HL-60 (cell line): ENCODE results near the gene MAP3K5.

Experiments used
- DNase-seq, 2 experiments: peaks; one replicate each; pipeline ENCODE4 v3.0.0-alpha.2; 2010 to 2020; ENCODE audit warnings: low read depth in 1 of 2, low spot score in 1 of 2
- H3K27ac ChIP-seq: fragments of 250-450 bp; sonication (Bioruptor Pico); replicated peaks from 2 replicates; pipeline ENCODE4 v1.5.1; 2020; ENCODE audit warnings: mild to moderate bottlenecking, moderate library complexity
- H3K27me3 ChIP-seq: fragments of 250-450 bp; sonication (Bioruptor Pico); 2 replicates; pipeline ENCODE4 v1.5.1; 2021; ENCODE audit warnings: mild to moderate bottlenecking, moderate library complexity; ENCODE audit not compliant: insufficient read depth, poor library complexity, severe bottlenecking
- H3K4me3 ChIP-seq: replicated peaks from 2 replicates; pipeline ENCODE4 v1.5.1; 2011; ENCODE audit warnings: mild to moderate bottlenecking, control low read depth, low read length; ENCODE audit not compliant: insufficient read depth
- GABPA ChIP-seq: IDR thresholded peaks from 2 replicates; pipeline ENCODE4 v1.6.1; 2012; ENCODE audit warnings: low read depth
- POLR2AphosphoS5 ChIP-seq: IDR thresholded peaks from 2 replicates; pipeline ENCODE4 v1.6.1; 2012; ENCODE audit warnings: low read depth
- REST ChIP-seq: IDR thresholded peaks from 2 replicates; pipeline ENCODE4 v1.6.1; 2012; ENCODE audit warnings: low read depth; ENCODE audit not compliant: insufficient replicate concordance
- SPI1 ChIP-seq: IDR thresholded peaks from 2 replicates; pipeline ENCODE4 v1.6.1; 2012; ENCODE audit warnings: low read depth, mild to moderate bottlenecking, borderline replicate concordance
- TF ChIP-seq, protein P1 (sequence below): IDR thresholded peaks from one replicate; pipeline ENCODE4 v1.5.1; 2011; ENCODE audit warnings: low read length, control low read depth, inconsistent platforms; ENCODE audit not compliant: insufficient read depth

Gene MAP3K5

GRCh38 chr6:136669299-136669699, 123.0 kb downstream of the MAP3K5 start:
- no peak for DNase-seq
- Histone ChIP-seq H3K27me3 (no peaks in the 10 kb centered on the region), H3K4me3 (no peak overlapping the region), H3K27ac (no peak overlapping the region)
- TF ChIP-seq, protein P1, sequence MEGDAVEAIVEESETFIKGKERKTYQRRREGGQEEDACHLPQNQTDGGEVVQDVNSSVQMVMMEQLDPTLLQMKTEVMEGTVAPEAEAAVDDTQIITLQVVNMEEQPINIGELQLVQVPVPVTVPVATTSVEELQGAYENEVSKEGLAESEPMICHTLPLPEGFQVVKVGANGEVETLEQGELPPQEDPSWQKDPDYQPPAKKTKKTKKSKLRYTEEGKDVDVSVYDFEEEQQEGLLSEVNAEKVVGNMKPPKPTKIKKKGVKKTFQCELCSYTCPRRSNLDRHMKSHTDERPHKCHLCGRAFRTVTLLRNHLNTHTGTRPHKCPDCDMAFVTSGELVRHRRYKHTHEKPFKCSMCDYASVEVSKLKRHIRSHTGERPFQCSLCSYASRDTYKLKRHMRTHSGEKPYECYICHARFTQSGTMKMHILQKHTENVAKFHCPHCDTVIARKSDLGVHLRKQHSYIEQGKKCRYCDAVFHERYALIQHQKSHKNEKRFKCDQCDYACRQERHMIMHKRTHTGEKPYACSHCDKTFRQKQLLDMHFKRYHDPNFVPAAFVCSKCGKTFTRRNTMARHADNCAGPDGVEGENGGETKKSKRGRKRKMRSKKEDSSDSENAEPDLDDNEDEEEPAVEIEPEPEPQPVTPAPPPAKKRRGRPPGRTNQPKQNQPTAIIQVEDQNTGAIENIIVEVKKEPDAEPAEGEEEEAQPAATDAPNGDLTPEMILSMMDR, result no peak
- TF ChIP-seq GABPA (no peak), POLR2AphosphoS5 (no peak)

DNA sequence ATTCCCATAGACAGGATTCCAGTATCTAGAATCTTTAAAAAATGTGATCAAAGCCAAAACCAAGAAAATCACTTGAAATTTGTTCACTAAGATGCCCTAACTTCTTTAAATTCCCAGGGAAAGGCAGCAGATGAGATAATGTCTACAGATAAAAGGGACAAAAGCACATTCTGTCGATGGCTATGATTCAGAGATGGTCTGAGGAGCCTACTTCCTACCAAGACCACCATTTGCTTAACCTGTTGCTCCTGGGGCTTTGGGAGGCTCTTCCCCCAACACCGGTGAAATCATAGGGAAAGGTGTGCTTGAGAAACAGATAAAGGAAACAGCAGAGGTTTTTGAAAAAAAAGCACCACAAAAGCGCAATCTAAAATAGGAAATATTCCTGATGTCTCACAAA, 123.7 kb downstream of the MAP3K5 start:
- H3K27ac ChIP-seq, result no peak overlapping the region
- TF ChIP-seq REST (no peak), SPI1 (no peak), POLR2AphosphoS5 (no peak), GABPA (no peak)
- TF ChIP-seq, protein P1, result no peak
- no peak for DNase-seq
- no peak overlapping the region for H3K4me3 ChIP-seq
- no peaks in the 10 kb centered on the region for H3K27me3 ChIP-seq

- Histone ChIP-seq H3K4me3 (no peak overlapping the region), H3K27me3 (no peaks in the 10 kb centered on the region), H3K27ac (no peak overlapping the region)
- TF ChIP-seq REST (no peak), POLR2AphosphoS5 (no peak), SPI1 (no peak), GABPA (no peak)
- TF ChIP-seq, protein P1, result no peak
- DNase-seq, result no peak
These were observed 126.2 kb downstream of the MAP3K5 start for GRCh38 chr6:136666041-136666440.
